Neural cell (in vitro differentiated cells): ENCODE measurements around the gene MSLN. TPM values are rescaled to one million over a fixed set of nuclear protein-coding genes. Genes with fewer than 3 reads are reported as not detected.

Experiments
- H2AFZ ChIP-seq: fragments of 200-600, 300-800 bp; sonication (generic), shearing (Covaris generic); 2 replicates; pipeline ENCODE4 v1.6.0; 2014; ENCODE audit warnings: low read depth, mild to moderate bottlenecking, antibody characterized with exemption, low read length, moderate library complexity
- H3F3A ChIP-seq: fragments of 200-600 bp; shearing (Covaris generic); 2 replicates; pipeline ENCODE4 v1.6.1; 2016; ENCODE audit warnings: mild to moderate bottlenecking, moderate library complexity, mixed read lengths, antibody characterized with exemption, low read length; ENCODE audit not compliant: insufficient read depth, poor library complexity, severe bottlenecking
- H3K27ac ChIP-seq: fragments of 200-600, 300-800 bp; sonication (generic), shearing (Covaris generic); 2 replicates; pipeline ENCODE4 v1.5.1; 2014; ENCODE audit warnings: mild to moderate bottlenecking, low read length, moderate library complexity
- H3K27me3 ChIP-seq: fragments of 300-800, 200-600 bp; sonication (generic), shearing (Covaris generic); 2 replicates; pipeline ENCODE4 v1.6.0; 2014; ENCODE audit warnings: mild to moderate bottlenecking, low read depth, low read length, moderate library complexity; ENCODE audit not compliant: insufficient read depth
- H3K36me3 ChIP-seq: fragments of 300-800, 200-600 bp; sonication (generic), shearing (Covaris generic); 2 replicates; pipeline ENCODE4 v1.5.1; 2014; ENCODE audit warnings: mild to moderate bottlenecking, antibody characterized with exemption, low read length, moderate library complexity; ENCODE audit not compliant: insufficient read depth
- H3K4me2 ChIP-seq: fragments of 300-800, 200-600 bp; sonication (generic), shearing (Covaris generic); 2 replicates; pipeline ENCODE4 v1.6.0; 2014; ENCODE audit warnings: mild to moderate bottlenecking, low read length
- H3K4me3 ChIP-seq: fragments of 300-800, 200-600 bp; sonication (generic), shearing (Covaris generic); 2 replicates; pipeline ENCODE4 v1.5.1; 2014; ENCODE audit warnings: mild to moderate bottlenecking, low read length, moderate library complexity
- H3K79me2 ChIP-seq: fragments of 200-600 bp; shearing (Covaris generic); replicated peaks from 2 replicates; pipeline ENCODE4 v1.6.0; 2014; ENCODE audit warnings: mild to moderate bottlenecking, low read length, moderate library complexity; ENCODE audit not compliant: insufficient read depth
- H3K9ac ChIP-seq: fragments of 300-800, 200-600 bp; sonication (generic), shearing (Covaris generic); 2 replicates; pipeline ENCODE4 v1.6.1; 2016; ENCODE audit warnings: mild to moderate bottlenecking, low read length, mixed read lengths
- H3K9me2 ChIP-seq: fragments of 200-600 bp; shearing (Covaris generic); 2 replicates; pipeline ENCODE4 v1.6.1; 2016; ENCODE audit warnings: mild to moderate bottlenecking, low read length, mixed read lengths; ENCODE audit not compliant: insufficient read depth
- H3K9me3 ChIP-seq: fragments of 200-600, 300-800 bp; sonication (generic), shearing (Covaris generic); 2 replicates; pipeline ENCODE4 v1.6.1; 2016; ENCODE audit warnings: mild to moderate bottlenecking, mixed run types, low read length, moderate library complexity, mixed read lengths
- H4K20me1 ChIP-seq: fragments of 200-600 bp; shearing (Covaris generic); 2 replicates; pipeline ENCODE4 v1.6.1; 2016; ENCODE audit warnings: mild to moderate bottlenecking, mixed run types; ENCODE audit not compliant: insufficient read depth
- CTCF ChIP-seq: fragments of 450-650 bp; IDR thresholded peaks from 2 replicates; pipeline ENCODE4 v1.5.1; 2014; ENCODE audit warnings: antibody characterized with exemption, mild to moderate bottlenecking, moderate library complexity; ENCODE audit not compliant: poor library complexity, severe bottlenecking
- EP300 ChIP-seq: fragments of 450-650 bp; conservative IDR thresholded peaks from 2 replicates; pipeline ENCODE4 v1.6.1; 2014; ENCODE audit warnings: antibody characterized with exemption, mild to moderate bottlenecking, moderate library complexity; ENCODE audit not compliant: poor library complexity, severe bottlenecking
- EZH2 ChIP-seq: fragments of 200-600, 300-800 bp; shearing (Covaris generic), sonication (generic); IDR thresholded peaks from 2 replicates; pipeline ENCODE4 v1.6.1; 2014; ENCODE audit warnings: antibody characterized with exemption, low read length, borderline replicate concordance, mild to moderate bottlenecking; ENCODE audit not compliant: insufficient read depth, poor library complexity, severe bottlenecking
- MXI1 ChIP-seq: fragments of 450-650 bp; conservative IDR thresholded peaks from 2 replicates; pipeline ENCODE4 v1.6.1; 2014; ENCODE audit warnings: antibody characterized with exemption, mild to moderate bottlenecking; ENCODE audit not compliant: poor library complexity, severe bottlenecking
- POLR2AphosphoS5 ChIP-seq: IDR thresholded peaks from 2 replicates; pipeline ENCODE4 v1.6.1; 2012
- RAD21 ChIP-seq: fragments of 450-650 bp; conservative IDR thresholded peaks from 2 replicates; pipeline ENCODE4 v1.6.1; 2014; ENCODE audit warnings: antibody characterized with exemption, mild to moderate bottlenecking, moderate library complexity
- SMC3 ChIP-seq: fragments of 450-650 bp; conservative IDR thresholded peaks from 2 replicates; pipeline ENCODE4 v1.6.1; 2014; ENCODE audit warnings: antibody characterized with exemption, mild to moderate bottlenecking, moderate library complexity; ENCODE audit not compliant: poor library complexity
- TAF1 ChIP-seq: IDR thresholded peaks from 2 replicates; pipeline ENCODE4 v1.6.1; 2012; ENCODE audit warnings: low read depth
- polyA plus RNA-seq: library from polyadenylated mRNA; depleted of rRNA; stranded (reverse); fragments of >200 nt; gene quantifications from 2 replicates; pipeline ENCODE4 v1.2.3, GENCODE V29; 2014
- TF ChIP-seq, protein P1 (sequence below): IDR thresholded peaks from 2 replicates; pipeline ENCODE4 v1.6.1; 2012; ENCODE audit warnings: borderline replicate concordance

Gene MSLN
- polyA plus RNA-seq, 1 donor from 2014 or later = 0.63 TPM

GRCh38 chr16:769184-769784 lies 8.8 kb downstream of the MSLN start:
- TF ChIP-seq, protein P1, sequence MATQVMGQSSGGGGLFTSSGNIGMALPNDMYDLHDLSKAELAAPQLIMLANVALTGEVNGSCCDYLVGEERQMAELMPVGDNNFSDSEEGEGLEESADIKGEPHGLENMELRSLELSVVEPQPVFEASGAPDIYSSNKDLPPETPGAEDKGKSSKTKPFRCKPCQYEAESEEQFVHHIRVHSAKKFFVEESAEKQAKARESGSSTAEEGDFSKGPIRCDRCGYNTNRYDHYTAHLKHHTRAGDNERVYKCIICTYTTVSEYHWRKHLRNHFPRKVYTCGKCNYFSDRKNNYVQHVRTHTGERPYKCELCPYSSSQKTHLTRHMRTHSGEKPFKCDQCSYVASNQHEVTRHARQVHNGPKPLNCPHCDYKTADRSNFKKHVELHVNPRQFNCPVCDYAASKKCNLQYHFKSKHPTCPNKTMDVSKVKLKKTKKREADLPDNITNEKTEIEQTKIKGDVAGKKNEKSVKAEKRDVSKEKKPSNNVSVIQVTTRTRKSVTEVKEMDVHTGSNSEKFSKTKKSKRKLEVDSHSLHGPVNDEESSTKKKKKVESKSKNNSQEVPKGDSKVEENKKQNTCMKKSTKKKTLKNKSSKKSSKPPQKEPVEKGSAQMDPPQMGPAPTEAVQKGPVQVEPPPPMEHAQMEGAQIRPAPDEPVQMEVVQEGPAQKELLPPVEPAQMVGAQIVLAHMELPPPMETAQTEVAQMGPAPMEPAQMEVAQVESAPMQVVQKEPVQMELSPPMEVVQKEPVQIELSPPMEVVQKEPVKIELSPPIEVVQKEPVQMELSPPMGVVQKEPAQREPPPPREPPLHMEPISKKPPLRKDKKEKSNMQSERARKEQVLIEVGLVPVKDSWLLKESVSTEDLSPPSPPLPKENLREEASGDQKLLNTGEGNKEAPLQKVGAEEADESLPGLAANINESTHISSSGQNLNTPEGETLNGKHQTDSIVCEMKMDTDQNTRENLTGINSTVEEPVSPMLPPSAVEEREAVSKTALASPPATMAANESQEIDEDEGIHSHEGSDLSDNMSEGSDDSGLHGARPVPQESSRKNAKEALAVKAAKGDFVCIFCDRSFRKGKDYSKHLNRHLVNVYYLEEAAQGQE = no peak
- TF ChIP-seq TAF1 = no peak
- no peak for TF ChIP-seq EP300
- TF ChIP-seq SMC3 = no peak
- TF ChIP-seq EZH2 = no peak
- TF ChIP-seq MXI1 = no peak
- TF ChIP-seq CTCF = no peak
- TF ChIP-seq POLR2AphosphoS5 = no peak
- no peak for TF ChIP-seq RAD21
- no peak overlapping the region for H2AFZ ChIP-seq
- no peaks in the 10 kb centered on the region for H4K20me1 ChIP-seq
- no peaks in the 10 kb centered on the region for H3K9me3 ChIP-seq
- no peaks in the 10 kb centered on the region for H3K79me2 ChIP-seq
- no peaks in the 10 kb centered on the region for H3K27me3 ChIP-seq
- H3K9ac ChIP-seq = no peak overlapping the region
- no peaks in the 10 kb centered on the region for H3K9me2 ChIP-seq
- no peaks in the 10 kb centered on the region for H3F3A ChIP-seq
- H3K27ac ChIP-seq = no peak overlapping the region
- H3K4me2 ChIP-seq = no peak overlapping the region
- H3K4me3 ChIP-seq = no peak overlapping the region
- H3K36me3 ChIP-seq = no peaks in the 10 kb centered on the region

DNA sequence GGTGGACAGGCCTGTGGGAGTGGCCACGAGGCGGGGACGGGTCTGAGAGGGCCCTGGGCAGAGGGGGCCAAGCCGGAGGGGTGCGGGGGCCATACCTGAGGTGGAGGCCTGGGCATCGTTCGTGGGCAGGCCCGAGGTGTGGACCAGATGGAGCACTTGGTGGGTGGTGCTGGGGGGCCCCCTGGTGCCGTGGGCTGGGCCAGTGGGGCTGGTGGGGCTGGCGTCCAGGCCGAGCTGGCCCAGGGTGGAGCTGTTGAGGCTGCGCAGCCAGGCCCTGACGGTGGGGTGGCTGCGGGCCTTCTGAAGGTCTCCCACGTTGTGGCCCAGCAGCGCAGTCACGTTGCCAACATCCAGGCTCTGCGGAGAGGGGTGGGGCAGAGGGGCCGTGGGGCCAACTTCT lies 9.4 kb downstream of the MSLN start:
- Histone ChIP-seq H4K20me1 (no peaks in the 10 kb centered on the region), H3K9me2 (no peaks in the 10 kb centered on the region), H3K9ac (no peak overlapping the region), H2AFZ (no peak overlapping the region), H3K4me3 (no peak overlapping the region), H3F3A (no peaks in the 10 kb centered on the region), H3K79me2 (no peaks in the 10 kb centered on the region), H3K36me3 (no peaks in the 10 kb centered on the region), H3K4me2 (no peak overlapping the region), H3K27ac (no peak overlapping the region), H3K27me3 (no peaks in the 10 kb centered on the region), H3K9me3 (no peaks in the 10 kb centered on the region)
- TF ChIP-seq EP300 (no peak), MXI1 (no peak), TAF1 (no peak), RAD21 (no peak)
- TF ChIP-seq, protein P1 = no peak
